GM12865 (cell line): ENCODE data around the gene ZPBP2.
A peak's percentile ranks its signal among the peaks of the same experiment; 100 is the strongest.

Experiments used
- DNase-seq: peaks from one replicate; pipeline ENCODE4 v3.0.0; 2010; ENCODE audit warnings: low read depth
- H3K4me3 ChIP-seq: 2 replicates; pipeline ENCODE4 v1.5.1; 2011; ENCODE audit warnings: mild to moderate bottlenecking, low read depth, low read length, control low read depth
- TF ChIP-seq, protein P1 (sequence below): IDR thresholded peaks from 2 replicates; pipeline ENCODE4 v1.5.1; 2011; ENCODE audit warnings: low read length, control low read depth, low read depth, inconsistent platforms; ENCODE audit not compliant: insufficient read depth; ENCODE audit errors: missing control alignments

The ZPBP2 gene

DNA sequence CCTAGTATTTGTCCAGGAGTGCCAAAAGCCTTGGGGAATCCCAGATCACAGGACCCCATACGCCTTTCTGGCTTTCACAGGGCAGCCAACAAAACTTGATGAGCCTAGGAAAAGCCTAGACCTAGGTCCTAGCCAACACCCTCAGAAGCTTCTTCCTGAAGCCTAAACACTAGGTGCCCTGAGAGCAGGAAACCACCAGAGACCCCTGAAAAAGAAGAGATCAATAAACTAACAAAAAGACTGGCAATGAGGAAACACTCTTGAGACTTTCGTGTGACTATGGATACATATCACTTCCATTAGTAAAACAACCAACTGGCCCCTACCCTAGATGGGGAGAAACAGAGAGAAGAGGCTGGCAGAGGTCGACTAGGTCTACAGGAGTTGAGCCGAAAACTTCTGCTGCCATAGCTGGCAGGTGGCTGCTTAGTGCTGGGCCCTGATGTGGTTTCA, 58.2 kb downstream of the ZPBP2 start:
- DNase-seq = no peak
- H3K4me3 ChIP-seq = peak overlapping the region; percentile 87
- TF ChIP-seq, protein P1, sequence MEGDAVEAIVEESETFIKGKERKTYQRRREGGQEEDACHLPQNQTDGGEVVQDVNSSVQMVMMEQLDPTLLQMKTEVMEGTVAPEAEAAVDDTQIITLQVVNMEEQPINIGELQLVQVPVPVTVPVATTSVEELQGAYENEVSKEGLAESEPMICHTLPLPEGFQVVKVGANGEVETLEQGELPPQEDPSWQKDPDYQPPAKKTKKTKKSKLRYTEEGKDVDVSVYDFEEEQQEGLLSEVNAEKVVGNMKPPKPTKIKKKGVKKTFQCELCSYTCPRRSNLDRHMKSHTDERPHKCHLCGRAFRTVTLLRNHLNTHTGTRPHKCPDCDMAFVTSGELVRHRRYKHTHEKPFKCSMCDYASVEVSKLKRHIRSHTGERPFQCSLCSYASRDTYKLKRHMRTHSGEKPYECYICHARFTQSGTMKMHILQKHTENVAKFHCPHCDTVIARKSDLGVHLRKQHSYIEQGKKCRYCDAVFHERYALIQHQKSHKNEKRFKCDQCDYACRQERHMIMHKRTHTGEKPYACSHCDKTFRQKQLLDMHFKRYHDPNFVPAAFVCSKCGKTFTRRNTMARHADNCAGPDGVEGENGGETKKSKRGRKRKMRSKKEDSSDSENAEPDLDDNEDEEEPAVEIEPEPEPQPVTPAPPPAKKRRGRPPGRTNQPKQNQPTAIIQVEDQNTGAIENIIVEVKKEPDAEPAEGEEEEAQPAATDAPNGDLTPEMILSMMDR = no peak

GRCh38 chr17:39926588-39927100, 58.6 kb downstream of the ZPBP2 start:
- DNase-seq = peak; percentile 80
- TF ChIP-seq, protein P1 = no peak
- peak overlapping the region; percentile 87 for H3K4me3 ChIP-seq
